H9 (cell line): ENCODE data around the gene ATP6V1C2. TPM values are rescaled to one million over a fixed set of nuclear protein-coding genes. Genes with fewer than 3 reads are reported as not detected.

ENCODE experiments used
- DNase-seq: peaks from one replicate; pipeline ENCODE4 v3.0.0-alpha.2; 2017
- H2AFZ ChIP-seq: one replicate; pipeline ENCODE4 v1.6.1; 2013; ENCODE audit warnings: mild to moderate bottlenecking, low read length, control low read depth, moderate library complexity
- H2AK5ac ChIP-seq: 2 replicates; pipeline ENCODE4 v1.6.1; 2013; ENCODE audit warnings: low read length, control low read depth, mixed read lengths; ENCODE audit not compliant: insufficient read length
- H2BK120ac ChIP-seq: one replicate; pipeline ENCODE4 v1.6.1; 2013; ENCODE audit warnings: low read depth, mild to moderate bottlenecking, low read length, control low read depth, inconsistent platforms; ENCODE audit not compliant: poor library complexity, severe bottlenecking
- H2BK12ac ChIP-seq: 2 replicates; pipeline ENCODE4 v1.6.1; 2013; ENCODE audit warnings: low read length, control low read depth, mixed read lengths, low read depth; ENCODE audit not compliant: insufficient read length
- H2BK15ac ChIP-seq: 2 replicates; pipeline ENCODE4 v1.6.1; 2013; ENCODE audit warnings: low read depth, low read length, control low read depth
- H2BK20ac ChIP-seq: one replicate; pipeline ENCODE4 v1.6.1; 2013; ENCODE audit warnings: low read depth, mild to moderate bottlenecking, low read length, control low read depth, inconsistent platforms; ENCODE audit not compliant: poor library complexity, severe bottlenecking
- H2BK5ac ChIP-seq: 2 replicates; pipeline ENCODE4 v1.6.1; 2013; ENCODE audit warnings: low read length, control low read depth, mixed read lengths; ENCODE audit not compliant: insufficient read length
- H3K14ac ChIP-seq: 2 replicates; pipeline ENCODE4 v1.6.1; 2013; ENCODE audit warnings: low read length, control low read depth; ENCODE audit not compliant: insufficient read depth
- H3K18ac ChIP-seq: 2 replicates; pipeline ENCODE4 v1.6.1; 2013; ENCODE audit warnings: low read depth, mild to moderate bottlenecking, mixed read lengths, low read length, control low read depth; ENCODE audit not compliant: insufficient read length
- H3K23ac ChIP-seq: 2 replicates; pipeline ENCODE4 v1.6.1; 2013; ENCODE audit warnings: low read length, control low read depth, mixed read lengths, low read depth; ENCODE audit not compliant: insufficient read length
- H3K23me2 ChIP-seq: 2 replicates; pipeline ENCODE4 v1.6.1; 2013; ENCODE audit warnings: low read depth, mild to moderate bottlenecking, mixed read lengths, low read length, control low read depth; ENCODE audit not compliant: insufficient read length, poor library complexity, severe bottlenecking
- H3K27ac ChIP-seq: 2 replicates; pipeline ENCODE4 v1.5.1; 2013; ENCODE audit warnings: low read length, control low read depth, mixed read lengths, low read depth; ENCODE audit not compliant: insufficient read length
- H3K27me3 ChIP-seq: 2 replicates; pipeline ENCODE4 v1.6.1; 2013; ENCODE audit warnings: low read length, control low read depth, inconsistent platforms; ENCODE audit not compliant: insufficient read depth
- H3K4ac ChIP-seq: 2 replicates; pipeline ENCODE4 v1.6.1; 2013; ENCODE audit warnings: low read depth, mild to moderate bottlenecking, control low read depth, inconsistent platforms, low read length, moderate library complexity
- H3K4me1 ChIP-seq: 2 replicates; pipeline ENCODE4 v1.6.1; 2013; ENCODE audit warnings: low read length, control low read depth, inconsistent platforms; ENCODE audit not compliant: insufficient read depth
- H3K4me2 ChIP-seq: 2 replicates; pipeline ENCODE4 v1.6.1; 2013; ENCODE audit warnings: low read length, control low read depth, mixed read lengths; ENCODE audit not compliant: insufficient read length, insufficient read depth
- H3K56ac ChIP-seq: 2 replicates; pipeline ENCODE4 v1.6.1; 2013; ENCODE audit warnings: low read depth, mild to moderate bottlenecking, mixed read lengths, low read length, control low read depth; ENCODE audit not compliant: insufficient read length
- H3K79me1 ChIP-seq: 2 replicates; pipeline ENCODE4 v1.6.1; 2013; ENCODE audit warnings: low read depth, mild to moderate bottlenecking, moderate library complexity, low read length, control low read depth, inconsistent platforms; ENCODE audit not compliant: insufficient read depth, poor library complexity, severe bottlenecking
- H3K79me2 ChIP-seq: 2 replicates; pipeline ENCODE4 v1.6.1; 2013; ENCODE audit warnings: low read length, control low read depth, inconsistent platforms; ENCODE audit not compliant: insufficient read depth
- H3K9ac ChIP-seq: 2 replicates; pipeline ENCODE4 v1.6.1; 2013; ENCODE audit warnings: low read length, control low read depth, mixed read lengths; ENCODE audit not compliant: insufficient read length; ENCODE audit errors: extremely low read depth
- H3K9me3 ChIP-seq: one replicate; pipeline ENCODE4 v1.6.1; 2013; ENCODE audit warnings: low read depth, low read length, inconsistent platforms; ENCODE audit not compliant: control insufficient read depth
- H3T11ph ChIP-seq: one replicate; pipeline ENCODE4 v1.6.1; 2013; ENCODE audit warnings: mild to moderate bottlenecking, low read length, control low read depth, inconsistent platforms
- H4K20me1 ChIP-seq: one replicate; pipeline ENCODE4 v1.6.1; 2013; ENCODE audit not compliant: control insufficient read depth, insufficient read length, insufficient read depth
- H4K5ac ChIP-seq: 2 replicates; pipeline ENCODE4 v1.6.1; 2013; ENCODE audit warnings: low read depth, mild to moderate bottlenecking, mixed read lengths, low read length, control low read depth; ENCODE audit not compliant: insufficient read length
- H4K8ac ChIP-seq: replicated peaks from 2 replicates; pipeline ENCODE4 v1.6.1; 2013; ENCODE audit warnings: low read length, control low read depth, mixed read lengths, low read depth; ENCODE audit not compliant: insufficient read length
- H4K91ac ChIP-seq: 2 replicates; pipeline ENCODE4 v1.6.1; 2013; ENCODE audit warnings: low read depth, mild to moderate bottlenecking, moderate library complexity, mixed read lengths, low read length, control low read depth; ENCODE audit not compliant: insufficient read length
- H3K27ac Mint-ChIP-seq, 3 experiments: 2 replicates in 2 of 3; 3 replicates in 1 of 3; pipeline ENCODE4 v1.8.0; 2020 to 2021; ENCODE audit warnings: mixed read lengths in 3 of 3, mild to moderate bottlenecking in 1 of 3, moderate library complexity in 1 of 3
- H3K27me3 Mint-ChIP-seq: 2 replicates; pipeline ENCODE4 v1.8.0; 2021; ENCODE audit warnings: low read depth, mild to moderate bottlenecking, moderate library complexity, mixed read lengths
- H3K36me3 Mint-ChIP-seq, 3 experiments: 2 replicates in 2 of 3; 3 replicates in 1 of 3; pipeline ENCODE4 v1.8.0; 2020 to 2021; ENCODE audit warnings: low read depth in 3 of 3, mixed read lengths in 3 of 3; ENCODE audit not compliant: insufficient read depth in 1 of 3
- H3K4me1 Mint-ChIP-seq, 2 experiments: 2 replicates each; pipeline ENCODE4 v1.8.0; 2020; ENCODE audit warnings: mixed read lengths in 2 of 2
- H3K4me3 Mint-ChIP-seq, 2 experiments: 2 replicates in 1 of 2; 3 replicates in 1 of 2; pipeline ENCODE4 v1.8.0; 2020 to 2021; ENCODE audit warnings: mild to moderate bottlenecking in 2 of 2, mixed read lengths in 2 of 2, moderate library complexity in 1 of 2
- H3K9me3 Mint-ChIP-seq, 2 experiments: 2 replicates in 1 of 2; 3 replicates in 1 of 2; pipeline ENCODE4 v1.8.0; 2020; ENCODE audit warnings: mild to moderate bottlenecking in 2 of 2, mixed read lengths in 2 of 2, moderate library complexity in 1 of 2
- CTCF ChIP-seq: fragments of 200-600 bp; sonication (generic); conservative IDR thresholded peaks from 3 replicates; pipeline ENCODE4 v1.8.0; 2021; ENCODE audit warnings: antibody characterized with exemption, mild to moderate bottlenecking
- WGBS: extraction: QIAGEN DNeasy Blood & Tissue Kit; methylation state at CpG from one replicate; pipeline ENCODE4 v1.1.7; 2013; ENCODE audit warnings: missing lambda C conversion rate, low lambda C conversion rate, mixed read lengths; ENCODE audit not compliant: insufficient read length; ENCODE audit errors: extremely low coverage; 5-methylcytosine and 5-hydroxymethylcytosine counted together
- total RNA-seq: library from RNA; stranded (reverse); gene quantifications from 2 replicates; pipeline ENCODE4 v1.2.1, GENCODE V29; 2021

The ATP6V1C2 gene
- total RNA-seq, 1 experiment from 2014 or later, result 1.2 TPM

GRCh38 chr2:10716581-10716980 is 4.8 kb upstream of the ATP6V1C2 start:
- H3K27ac Mint-ChIP-seq, result no peak overlapping the region
- Histone ChIP-seq H3K14ac (no peak overlapping the region), H3K9ac (no peak overlapping the region), H3K56ac (no peak overlapping the region), H3K79me1 (no peaks in the 10 kb centered on the region), H2BK12ac (no peak overlapping the region), H4K91ac (no peak overlapping the region), H3K27ac (no peak overlapping the region), H3K4me2 (no peak overlapping the region), H2BK15ac (no peak overlapping the region), H2AK5ac (no peak overlapping the region), H3K23me2 (peaks cover 5% of the 10 kb centered on the region), H3K4ac (no peak overlapping the region), H4K20me1 (no peaks in the 10 kb centered on the region), H2BK5ac (no peak overlapping the region), H3K27me3 (peaks cover 16% of the 10 kb centered on the region), H4K5ac (no peak overlapping the region), H2BK120ac (no peak overlapping the region), H2BK20ac (no peak overlapping the region), H3K9me3 (no peaks in the 10 kb centered on the region), H3T11ph (no peak overlapping the region), H3K23ac (no peak overlapping the region), H2AFZ (no peak overlapping the region), H3K18ac (no peak overlapping the region), H3K4me1 (no peaks in the 10 kb centered on the region; the same call in 1 of the 2 replicates), H3K79me2 (no peaks in the 10 kb centered on the region), H4K8ac (no peak overlapping the region)
- no peaks in the 10 kb centered on the region for H3K9me3 Mint-ChIP-seq
- no peak overlapping the region for H3K4me3 Mint-ChIP-seq
- no peak for TF ChIP-seq CTCF
- H3K4me1 Mint-ChIP-seq, result peaks cover 8 to 9% of the 10 kb centered on the region in 2 experiments
- no CpG with 5 or more reads among the region's 2 CpGs for WGBS
- no peaks in the 10 kb centered on the region for H3K36me3 Mint-ChIP-seq
- peaks cover 54% of the 10 kb centered on the region for H3K27me3 Mint-ChIP-seq
- no peak for DNase-seq
